22Rv1 (cell line): ENCODE data around the gene RTN4R.

Source experiments
- H3K27ac ChIP-seq: fragments of 450-650 bp; 2 replicates; pipeline ENCODE4 v1.5.1; 2017
- CTCF ChIP-seq: fragments of 450-650 bp; IDR thresholded peaks from 2 replicates; pipeline ENCODE4 v1.5.1; 2017; ENCODE audit warnings: mild to moderate bottlenecking
- ZFX ChIP-seq: fragments of 450-650 bp; IDR thresholded peaks from 2 replicates; pipeline ENCODE4 v1.6.1; 2017; ENCODE audit warnings: antibody characterized with exemption, borderline replicate concordance

RTN4R gene

DNA sequence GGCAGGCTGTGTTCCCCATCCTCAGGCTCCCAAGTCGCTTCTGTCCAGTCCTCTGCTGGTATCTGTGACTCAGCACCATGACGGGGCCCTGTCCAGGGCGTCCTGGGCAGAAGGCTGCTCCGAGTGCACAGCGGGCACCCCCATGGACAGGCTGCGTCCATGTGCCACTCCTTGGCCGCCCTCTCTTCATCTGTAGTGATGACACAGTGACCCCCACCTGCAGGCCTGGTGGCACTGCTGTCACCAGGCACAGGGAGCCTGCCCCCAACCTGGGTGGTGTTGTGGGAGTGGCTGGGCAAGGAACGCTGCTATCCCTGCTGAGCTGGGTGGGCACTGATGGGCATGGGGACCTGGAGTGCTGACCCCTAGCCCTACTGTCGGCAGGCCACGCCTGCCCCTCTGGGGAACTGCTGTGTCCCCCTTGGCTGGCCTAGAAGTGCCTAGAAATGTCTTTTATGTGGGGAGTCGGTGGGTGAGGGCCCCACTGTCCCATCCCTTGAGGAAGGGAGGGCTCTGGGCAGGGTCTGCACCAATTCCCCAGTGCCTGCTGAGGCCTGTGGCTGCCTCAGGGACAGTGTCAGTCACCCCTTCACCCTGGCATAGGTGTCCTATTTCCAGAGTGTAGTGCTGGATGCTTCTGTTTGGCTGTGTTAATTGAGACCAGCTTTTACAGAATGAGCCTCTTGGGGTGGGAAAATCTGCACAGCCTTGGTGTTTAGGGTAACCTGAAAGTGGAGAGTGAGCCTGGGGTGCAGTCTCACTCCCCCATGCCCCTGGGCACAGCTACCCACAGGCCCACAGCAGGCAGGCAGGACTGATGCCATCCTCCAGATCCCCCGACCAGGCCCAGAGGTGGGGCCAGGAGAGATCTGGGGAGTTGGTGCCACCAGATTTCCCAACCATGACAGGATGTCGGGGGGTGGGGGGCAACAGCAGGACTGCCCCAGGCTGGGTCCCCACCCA is 34.5 kb downstream of the RTN4R start:
- no peak overlapping the region for H3K27ac ChIP-seq
- TF ChIP-seq CTCF: no peak
- TF ChIP-seq ZFX: no peak

DNA sequence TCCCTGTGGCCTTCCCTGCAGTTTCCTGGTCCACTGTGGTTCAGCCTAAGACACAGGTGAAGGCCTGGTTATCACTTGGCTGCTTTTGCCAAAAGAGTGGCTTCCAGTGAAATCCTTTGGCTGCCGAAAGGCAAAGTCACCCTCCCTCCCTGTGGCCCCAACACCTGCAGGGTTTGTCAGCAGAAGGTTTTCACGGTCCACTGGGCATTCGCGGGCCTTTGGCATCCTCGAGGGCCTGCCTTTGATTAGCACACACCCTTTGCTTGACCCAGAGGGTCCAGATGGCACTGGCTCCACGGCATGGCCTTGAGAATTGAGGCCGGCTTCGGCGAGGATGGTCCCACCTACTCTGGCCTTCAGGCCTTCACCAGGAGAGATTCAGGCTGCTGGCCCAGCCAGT is 35.3 kb downstream of the RTN4R start:
- H3K27ac ChIP-seq: no peak overlapping the region
- TF ChIP-seq CTCF (no peak), ZFX (no peak)

DNA sequence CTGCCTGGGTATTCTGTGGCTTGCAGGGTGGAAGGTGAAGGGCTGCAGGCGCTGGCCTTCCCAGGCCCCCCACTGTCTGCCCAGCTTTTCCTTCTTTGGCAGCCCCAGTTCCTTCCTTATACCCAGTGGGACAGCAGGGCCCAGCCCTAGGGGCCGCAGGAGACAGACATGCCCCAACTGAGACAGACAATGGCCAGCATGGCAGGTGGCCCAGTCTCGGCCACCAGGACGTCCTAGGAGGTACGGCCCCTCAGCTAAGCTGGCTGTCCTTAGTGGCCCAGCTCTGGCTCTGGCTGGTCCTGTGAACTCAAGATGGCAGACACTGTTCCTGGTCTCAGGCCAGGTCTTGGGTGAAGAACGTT is 35.9 kb downstream of the RTN4R start:
- H3K27ac ChIP-seq: no peak overlapping the region
- TF ChIP-seq CTCF (no peak), ZFX (no peak)

DNA sequence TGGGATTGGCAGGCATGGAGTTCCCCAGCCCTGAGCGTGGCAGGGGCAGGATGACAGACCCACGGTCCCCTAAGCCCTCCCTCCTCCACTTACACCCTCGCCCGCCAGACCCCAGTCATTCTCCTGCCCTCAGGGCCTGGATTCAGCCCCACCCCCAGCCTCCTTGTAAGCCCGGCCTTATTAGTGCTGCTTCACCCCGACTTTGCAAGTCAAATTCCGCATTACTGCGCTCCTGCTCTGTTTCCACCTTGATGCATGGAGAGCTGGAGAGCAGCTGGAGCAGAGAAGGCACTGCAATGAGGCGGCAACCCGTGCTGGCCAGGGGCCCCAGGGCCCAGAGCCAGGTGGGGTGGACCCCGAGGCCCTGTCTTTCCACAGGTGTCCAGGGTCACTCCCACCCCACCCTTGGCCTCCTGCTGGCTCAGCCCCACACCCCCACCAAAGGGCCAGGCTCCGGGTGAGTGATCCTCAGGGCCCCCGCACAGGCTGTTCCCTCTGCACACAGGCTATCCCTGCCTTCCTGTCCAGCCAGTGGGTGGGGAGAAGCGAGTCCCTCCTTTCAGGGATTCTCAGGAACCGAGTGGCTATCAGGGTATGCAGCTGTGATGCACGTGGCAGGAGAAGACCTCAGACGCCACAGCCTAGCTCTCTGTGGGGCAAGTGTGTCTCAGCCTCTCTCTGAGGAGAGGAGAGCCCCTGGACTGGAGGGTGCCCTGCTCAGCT is 36.4 kb downstream of the RTN4R start:
- no peak overlapping the region for H3K27ac ChIP-seq
- TF ChIP-seq ZFX (no peak), CTCF (no peak)

- no peak for TF ChIP-seq CTCF
- no peak for TF ChIP-seq ZFX
- H3K27ac ChIP-seq: no peak overlapping the region
Observed at GRCh38 chr22:20230777-20231420, 37.2 kb downstream of the RTN4R start.

DNA sequence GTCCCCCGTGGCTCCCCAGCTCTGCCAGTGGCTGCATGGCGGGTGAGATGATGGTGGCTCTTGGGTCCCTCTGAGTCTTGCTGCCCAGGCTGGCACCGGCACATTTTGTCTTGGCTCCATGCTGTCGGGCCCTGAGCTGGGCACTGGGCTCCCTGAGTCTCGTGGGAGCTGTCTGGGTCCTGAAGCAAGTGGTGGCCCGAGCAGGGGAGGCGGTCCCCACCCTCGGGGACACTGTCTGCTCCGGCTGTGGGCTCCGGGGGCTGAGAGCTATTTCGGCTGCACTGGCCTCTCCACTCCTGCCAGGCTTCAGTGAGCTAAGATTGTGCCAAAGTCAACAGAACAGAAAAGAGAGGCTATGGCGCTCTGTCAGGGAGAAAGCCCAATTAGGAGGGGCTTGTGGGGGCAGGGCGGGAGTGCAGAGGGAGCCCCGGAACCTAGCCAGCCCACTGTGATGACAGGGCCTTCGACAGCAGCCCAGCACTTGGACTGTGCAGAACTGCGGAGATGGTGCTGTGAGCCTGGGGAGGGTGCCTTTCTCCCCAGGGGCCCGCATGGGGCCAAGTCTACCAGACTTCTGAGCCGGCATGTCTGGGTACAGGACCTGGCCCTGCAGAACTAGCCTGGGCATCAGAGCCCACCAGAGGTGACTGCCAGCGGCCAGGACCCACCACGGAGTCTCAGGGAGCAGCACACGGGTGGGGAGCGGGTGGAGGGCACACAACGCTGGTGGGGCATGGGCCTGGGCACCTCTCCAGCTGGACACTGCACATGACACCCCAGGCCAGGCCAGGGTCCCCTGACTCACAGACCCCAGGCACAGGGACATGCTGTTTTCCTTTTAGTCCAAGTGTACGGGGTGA is 38.0 kb downstream of the RTN4R start:
- H3K27ac ChIP-seq: no peak overlapping the region
- TF ChIP-seq CTCF (no peak), ZFX (no peak)
